ENCODE measurements around the gene TXNDC15. TPM values are rescaled to one million over a fixed set of nuclear protein-coding genes. Genes with fewer than 3 reads are reported as not detected.
A peak's percentile ranks its signal among the peaks of the same experiment; 100 is the strongest.
"Not testable (repeated sequence)": the region's sequence is repeated elsewhere in the genome, so short reads cannot be mapped to it uniquely, and the experiment has no call there.

The TXNDC15 gene
- total RNA-seq, 1 experiment from 2014 or later = 19.5 TPM

- Histone ChIP-seq H3K36me3 (ENCODE audit: low read depth) (no peaks in the 10 kb centered on the region), H3K79me2 (ENCODE audit: low read depth) (peaks cover 31% of the 10 kb centered on the region), H3K9me3 (ENCODE audit: insufficient read depth, low read depth) (no peaks in the 10 kb centered on the region), H3K4me1 (replicated peaks; ENCODE audit: insufficient read depth) (peaks cover 35% of the 10 kb centered on the region), H3K4me3 (peak within 1 kb of the TSS; percentile 74), H3F3A (ENCODE audit: insufficient read depth, low read depth) (peaks cover 54% of the 10 kb centered on the region), H3K27ac (peak within 1 kb of the TSS; percentile 68), H3K4me2 (peak within 1 kb of the TSS; percentile 81), H4K20me1 (ENCODE audit: insufficient read depth) (0 out of 2 replicates have a peak, but pooled peaks cover 1% of the 10 kb centered on the region), H3K9me2 (ENCODE audit: insufficient read depth) (no peaks in the 10 kb centered on the region), H3K27me3 (ENCODE audit: insufficient read depth, low read depth) (no peaks in the 10 kb centered on the region), H2AFZ (peak within 1 kb of the TSS; percentile 86)
- peak; percentile 79 to 89 for DNase-seq
- intact Hi-C loops (cut with micrococcal nuclease; ENCODE audit: unreplicated experiment) = loop anchor here (1.0 to 5.0 kb wide), 2 partner anchors 28 to 56 kb away; partner anchors contain the start of gene TXNDC15
- TF ChIP-seq EZH2 (IDR thresholded peaks at IDR 0.05; ENCODE audit: low read depth) = no peak
- no peak for TF ChIP-seq CTCF (conservative IDR thresholded peaks at IDR 0.05)
- ChIA-PET CTCF (interaction anchor here (0.5 kb wide), 1 partner anchor 14 kb away, joined by 3 read pairs; no protein-coding TSS in a partner anchor), POLR2A (ENCODE audit: unreplicated experiment) (interaction anchor here (0.6 kb wide), 2 partner anchors 11 to 16 kb away, joined by 3 to 17 read pairs; no protein-coding TSS in a partner anchor)
- no TSS peak for BruUV-seq (replicated peaks)
Observed at GRCh38 chr5:134845852-134846640, 28.1 kb upstream of the TXNDC15 start, which contains the start of gene C5orf24. Gene C5orf24 (plus strand): TSS chr5:134845968. CDS start chr5:134854901, 8,933 bp downstream.

GRCh38 chr5:134846641-134846960, 27.6 kb upstream of the TXNDC15 start:
- H3F3A ChIP-seq (ENCODE audit: insufficient read depth, low read depth) = peaks cover 51% of the 10 kb centered on the region

DNA sequence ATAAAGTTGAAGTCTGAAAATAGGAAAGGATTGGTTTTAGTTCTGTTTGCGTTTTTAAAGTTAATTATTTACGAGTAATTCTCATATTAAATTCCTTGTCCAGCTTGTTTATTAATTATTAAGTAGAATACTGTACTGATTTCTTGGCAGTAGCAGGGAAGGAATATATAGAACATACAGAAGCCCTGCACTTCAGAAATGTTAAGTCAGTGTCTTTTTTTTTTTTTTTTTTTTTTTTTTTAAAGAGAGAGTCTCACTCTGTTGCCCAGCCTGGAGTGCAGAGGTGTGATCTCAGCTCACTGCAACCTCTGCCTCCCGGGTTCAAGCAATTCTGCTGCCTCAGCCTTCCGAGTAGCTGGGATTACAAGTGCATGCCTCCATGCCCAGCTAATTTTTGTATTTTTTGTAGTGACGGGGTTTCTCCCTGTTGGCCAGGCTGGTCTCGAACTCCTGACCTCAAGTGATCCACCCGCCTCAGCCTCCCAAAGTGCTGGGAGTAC, 24.7 kb upstream of the TXNDC15 start:
- intact Hi-C loops (cut with micrococcal nuclease; ENCODE audit: unreplicated experiment) = loop anchor here (5.0 kb wide), 1 partner anchor 53 kb away; no protein-coding TSS in a partner anchor
- H3K27me3 ChIP-seq (ENCODE audit: insufficient read depth, low read depth); H2AFZ ChIP-seq; DNase-seq; H3K4me2 ChIP-seq; H3K27ac ChIP-seq; BruUV-seq (replicated peaks); H3K9me3 ChIP-seq (ENCODE audit: insufficient read depth, low read depth); H3K4me3 ChIP-seq; H4K20me1 ChIP-seq (ENCODE audit: insufficient read depth); POLR2A ChIA-PET (ENCODE audit: unreplicated experiment); H3K9me2 ChIP-seq (ENCODE audit: insufficient read depth): not testable (repeated sequence)
- Histone ChIP-seq H3K36me3 (ENCODE audit: low read depth) (peaks cover 18% of the 10 kb centered on the region; the same call in 1 of the 2 replicates), H3K4me1 (replicated peaks; ENCODE audit: insufficient read depth) (peaks cover 22% of the 10 kb centered on the region), H3K79me2 (ENCODE audit: low read depth) (peaks cover 51% of the 10 kb centered on the region), H3F3A (ENCODE audit: insufficient read depth, low read depth) (peaks cover 37% of the 10 kb centered on the region)
- CTCF ChIA-PET = interaction anchor here (0.5 to 0.6 kb wide), 2 partner anchors 54 to 57 kb away, joined by 4 to 11 read pairs; no protein-coding TSS in a partner anchor

More at GRCh38 chr5:134846641-134846960, 27.6 kb upstream of the TXNDC15 start:
- Histone ChIP-seq H2AFZ (peak overlapping the region; percentile 86), H3K9me3 (ENCODE audit: insufficient read depth, low read depth) (no peaks in the 10 kb centered on the region), H3K4me2 (peak overlapping the region; percentile 81), H3K27ac (peak overlapping the region; percentile 68; the same call in 1 of the 2 replicates), H3K36me3 (ENCODE audit: low read depth) (no peaks in the 10 kb centered on the region), H3K79me2 (ENCODE audit: low read depth) (peaks cover 33% of the 10 kb centered on the region), H4K20me1 (ENCODE audit: insufficient read depth) (0 out of 2 replicates have a peak, but pooled peaks cover 3% of the 10 kb centered on the region), H3K27me3 (ENCODE audit: insufficient read depth, low read depth) (no peaks in the 10 kb centered on the region), H3K4me3 (peak overlapping the region; percentile 74), H3K9me2 (ENCODE audit: insufficient read depth) (no peaks in the 10 kb centered on the region), H3K4me1 (replicated peaks; ENCODE audit: insufficient read depth) (peaks cover 38% of the 10 kb centered on the region)
- intact Hi-C loops (cut with micrococcal nuclease; ENCODE audit: unreplicated experiment) = loop anchor here (5.0 kb wide), 1 partner anchor 56 kb away; no protein-coding TSS in a partner anchor
- BruUV-seq (replicated peaks) = no TSS peak
- ChIA-PET CTCF (no interaction called here), POLR2A (ENCODE audit: unreplicated experiment) (no interaction called here)
- DNase-seq = no peak
- TF ChIP-seq CTCF (conservative IDR thresholded peaks at IDR 0.05) = no peak
- TF ChIP-seq EZH2 (IDR thresholded peaks at IDR 0.05; ENCODE audit: low read depth) = no peak

Data from PC-9 (cell line).